Measurements from ENCODE around the gene UBL5.

DNA sequence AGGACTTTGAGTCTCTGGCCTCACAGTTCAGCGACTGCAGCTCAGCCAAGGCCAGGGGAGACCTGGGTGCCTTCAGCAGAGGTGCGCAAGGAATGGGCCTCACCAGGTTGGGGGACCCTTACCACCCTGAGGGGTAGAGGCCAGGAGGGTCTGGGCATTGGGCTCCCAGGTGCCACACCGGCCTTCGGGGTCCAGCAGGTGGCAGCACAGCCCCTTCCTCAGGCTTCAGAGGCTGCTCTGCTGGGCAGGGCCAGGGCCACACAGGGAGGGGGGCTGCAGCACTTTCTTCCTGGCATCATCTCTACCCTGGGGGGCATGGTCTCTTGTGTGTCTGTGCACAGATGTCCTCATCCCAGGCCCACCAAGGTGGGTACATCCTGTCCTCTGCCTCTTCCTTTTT is 20.3 kb downstream of the UBL5 start:
- TF ChIP-seq, protein P1, sequence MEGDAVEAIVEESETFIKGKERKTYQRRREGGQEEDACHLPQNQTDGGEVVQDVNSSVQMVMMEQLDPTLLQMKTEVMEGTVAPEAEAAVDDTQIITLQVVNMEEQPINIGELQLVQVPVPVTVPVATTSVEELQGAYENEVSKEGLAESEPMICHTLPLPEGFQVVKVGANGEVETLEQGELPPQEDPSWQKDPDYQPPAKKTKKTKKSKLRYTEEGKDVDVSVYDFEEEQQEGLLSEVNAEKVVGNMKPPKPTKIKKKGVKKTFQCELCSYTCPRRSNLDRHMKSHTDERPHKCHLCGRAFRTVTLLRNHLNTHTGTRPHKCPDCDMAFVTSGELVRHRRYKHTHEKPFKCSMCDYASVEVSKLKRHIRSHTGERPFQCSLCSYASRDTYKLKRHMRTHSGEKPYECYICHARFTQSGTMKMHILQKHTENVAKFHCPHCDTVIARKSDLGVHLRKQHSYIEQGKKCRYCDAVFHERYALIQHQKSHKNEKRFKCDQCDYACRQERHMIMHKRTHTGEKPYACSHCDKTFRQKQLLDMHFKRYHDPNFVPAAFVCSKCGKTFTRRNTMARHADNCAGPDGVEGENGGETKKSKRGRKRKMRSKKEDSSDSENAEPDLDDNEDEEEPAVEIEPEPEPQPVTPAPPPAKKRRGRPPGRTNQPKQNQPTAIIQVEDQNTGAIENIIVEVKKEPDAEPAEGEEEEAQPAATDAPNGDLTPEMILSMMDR (conservative IDR thresholded peaks at IDR 0.05): peak; percentile 77
- no peak for TF ChIP-seq EZH2 (IDR thresholded peaks at IDR 0.05; ENCODE audit: low read depth)
